HG03378 (cell line): ENCODE data around the gene BCL2L13.

Experiments
- ATAC-seq: cut with Tn5 transposase; IDR thresholded peaks from one replicate; pipeline ENCODE4 v1.9.1; 2021; ENCODE audit warnings: mild to moderate bottlenecking, moderate library complexity; ENCODE audit not compliant: unreplicated experiment

BCL2L13 gene

GRCh38 chr22:17777005-17777716 is 138.6 kb downstream of the BCL2L13 start:
- peak; percentile 26 for ATAC-seq

GRCh38 chr22:17777717-17778044 is 139.1 kb downstream of the BCL2L13 start:
- ATAC-seq = no peak

GRCh38 chr22:17778412-17778976 is 139.9 kb downstream of the BCL2L13 start:
- no peak for ATAC-seq

- ATAC-seq = peak; percentile 38
These were observed 140.9 kb downstream of the BCL2L13 start for GRCh38 chr22:17779286-17780115.

- ATAC-seq = no peak
These were observed 141.7 kb downstream of the BCL2L13 start for GRCh38 chr22:17780116-17780740.
